ENCODE measurements around the gene CDX2.

DNA sequence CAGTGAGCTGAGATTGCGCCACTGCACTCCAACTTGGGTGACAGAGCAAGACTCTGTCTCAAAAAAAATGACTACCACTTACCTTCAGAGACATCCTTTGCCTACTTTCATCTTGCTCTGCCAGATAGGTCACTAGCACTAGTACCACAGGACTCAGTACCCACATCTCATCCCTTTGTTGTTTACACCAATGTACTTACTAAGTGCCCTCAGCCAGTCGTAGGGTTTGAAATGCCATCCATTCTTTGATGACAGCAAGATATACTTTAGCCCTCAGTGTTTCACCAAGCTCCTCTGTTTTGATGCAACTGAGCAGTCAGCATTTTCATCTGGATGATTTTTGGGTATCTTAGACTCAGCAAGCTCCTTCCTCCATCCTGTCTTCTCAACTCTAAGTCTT, 13.2 kb upstream of the CDX2 start:
- TF ChIP-seq, protein P1, sequence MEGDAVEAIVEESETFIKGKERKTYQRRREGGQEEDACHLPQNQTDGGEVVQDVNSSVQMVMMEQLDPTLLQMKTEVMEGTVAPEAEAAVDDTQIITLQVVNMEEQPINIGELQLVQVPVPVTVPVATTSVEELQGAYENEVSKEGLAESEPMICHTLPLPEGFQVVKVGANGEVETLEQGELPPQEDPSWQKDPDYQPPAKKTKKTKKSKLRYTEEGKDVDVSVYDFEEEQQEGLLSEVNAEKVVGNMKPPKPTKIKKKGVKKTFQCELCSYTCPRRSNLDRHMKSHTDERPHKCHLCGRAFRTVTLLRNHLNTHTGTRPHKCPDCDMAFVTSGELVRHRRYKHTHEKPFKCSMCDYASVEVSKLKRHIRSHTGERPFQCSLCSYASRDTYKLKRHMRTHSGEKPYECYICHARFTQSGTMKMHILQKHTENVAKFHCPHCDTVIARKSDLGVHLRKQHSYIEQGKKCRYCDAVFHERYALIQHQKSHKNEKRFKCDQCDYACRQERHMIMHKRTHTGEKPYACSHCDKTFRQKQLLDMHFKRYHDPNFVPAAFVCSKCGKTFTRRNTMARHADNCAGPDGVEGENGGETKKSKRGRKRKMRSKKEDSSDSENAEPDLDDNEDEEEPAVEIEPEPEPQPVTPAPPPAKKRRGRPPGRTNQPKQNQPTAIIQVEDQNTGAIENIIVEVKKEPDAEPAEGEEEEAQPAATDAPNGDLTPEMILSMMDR (IDR thresholded peaks at IDR 0.05), result no peak
- TF ChIP-seq POLR2AphosphoS5 (IDR thresholded peaks at IDR 0.05), result no peak
